HG02840 (cell line): ENCODE results near the gene FBXO17.

Experiments
- ATAC-seq: cut with Tn5 transposase; IDR thresholded peaks from one replicate; pipeline ENCODE4 v1.9.1; 2021; ENCODE audit warnings: mild to moderate bottlenecking, moderate library complexity, moderate number of reproducible peaks; ENCODE audit not compliant: unreplicated experiment, low FRiP score

The FBXO17 gene

DNA sequence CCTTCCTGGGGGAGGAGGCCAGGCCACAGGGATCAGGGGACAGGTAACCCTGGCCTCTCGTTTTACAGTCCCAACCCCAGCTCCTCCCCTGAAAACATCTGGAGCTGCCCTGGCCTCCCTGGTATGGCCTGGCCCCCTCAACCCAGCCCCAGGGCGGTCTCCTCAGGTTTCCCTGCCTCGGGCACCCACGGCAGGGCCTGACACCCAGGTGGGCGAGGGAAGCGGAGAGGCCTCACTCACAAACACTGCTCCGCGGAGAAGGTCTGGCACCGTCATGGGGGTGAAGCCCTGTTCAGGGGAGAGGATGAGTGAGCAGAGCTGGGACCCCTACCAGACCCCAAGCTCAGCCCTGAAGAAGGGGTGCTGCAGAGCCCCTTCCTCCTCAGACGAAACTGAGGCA lies 57.0 kb downstream of the FBXO17 start:
- no peak for ATAC-seq

DNA sequence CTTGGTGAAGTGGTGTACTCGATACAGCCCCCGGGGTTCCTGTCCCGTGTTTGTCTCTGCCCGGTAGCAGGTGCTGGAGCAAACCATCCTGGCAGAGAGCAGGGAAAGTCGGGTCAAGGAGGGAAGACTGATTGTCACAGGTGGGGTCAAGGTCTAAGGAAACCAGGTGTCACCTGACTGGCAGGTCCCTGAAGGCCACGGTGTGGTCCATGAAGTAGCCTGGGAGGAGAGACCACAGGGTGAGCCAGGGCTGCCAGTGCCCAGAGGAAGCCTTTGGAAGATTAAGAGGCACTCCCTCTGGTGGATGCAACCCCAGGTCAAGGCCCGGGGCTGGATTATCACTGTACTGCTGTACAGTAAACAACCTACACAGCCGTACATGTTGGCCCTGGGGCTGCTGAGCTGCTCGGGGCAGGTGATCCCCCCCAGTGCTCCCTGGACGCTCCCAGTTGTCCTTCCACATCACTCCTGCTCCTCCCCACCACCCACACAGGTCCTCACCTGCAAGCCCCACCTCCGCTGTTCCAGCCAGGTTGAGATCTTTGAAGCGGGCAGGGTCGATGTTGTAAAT lies 57.5 kb downstream of the FBXO17 start:
- no peak for ATAC-seq

DNA sequence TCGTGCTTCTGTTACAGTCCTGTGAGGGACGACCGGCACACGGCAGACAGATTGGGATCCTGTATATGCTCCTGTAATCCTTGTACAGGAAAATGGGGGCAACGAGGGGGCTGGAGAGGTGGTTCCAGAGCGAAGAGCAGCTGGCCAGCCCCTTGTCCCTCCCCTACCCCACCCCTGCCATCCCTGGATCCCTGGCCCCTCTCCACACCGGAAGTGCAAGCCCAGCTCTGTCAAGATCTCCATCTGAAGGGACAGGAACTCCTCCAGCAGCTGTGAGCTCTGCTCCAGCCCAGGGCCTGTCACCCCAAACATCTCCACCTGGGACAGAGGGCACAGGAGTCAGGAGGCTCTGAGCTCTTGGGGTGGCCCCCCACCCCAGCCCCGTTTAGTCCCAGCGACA lies 58.0 kb downstream of the FBXO17 start:
- no peak for ATAC-seq

DNA sequence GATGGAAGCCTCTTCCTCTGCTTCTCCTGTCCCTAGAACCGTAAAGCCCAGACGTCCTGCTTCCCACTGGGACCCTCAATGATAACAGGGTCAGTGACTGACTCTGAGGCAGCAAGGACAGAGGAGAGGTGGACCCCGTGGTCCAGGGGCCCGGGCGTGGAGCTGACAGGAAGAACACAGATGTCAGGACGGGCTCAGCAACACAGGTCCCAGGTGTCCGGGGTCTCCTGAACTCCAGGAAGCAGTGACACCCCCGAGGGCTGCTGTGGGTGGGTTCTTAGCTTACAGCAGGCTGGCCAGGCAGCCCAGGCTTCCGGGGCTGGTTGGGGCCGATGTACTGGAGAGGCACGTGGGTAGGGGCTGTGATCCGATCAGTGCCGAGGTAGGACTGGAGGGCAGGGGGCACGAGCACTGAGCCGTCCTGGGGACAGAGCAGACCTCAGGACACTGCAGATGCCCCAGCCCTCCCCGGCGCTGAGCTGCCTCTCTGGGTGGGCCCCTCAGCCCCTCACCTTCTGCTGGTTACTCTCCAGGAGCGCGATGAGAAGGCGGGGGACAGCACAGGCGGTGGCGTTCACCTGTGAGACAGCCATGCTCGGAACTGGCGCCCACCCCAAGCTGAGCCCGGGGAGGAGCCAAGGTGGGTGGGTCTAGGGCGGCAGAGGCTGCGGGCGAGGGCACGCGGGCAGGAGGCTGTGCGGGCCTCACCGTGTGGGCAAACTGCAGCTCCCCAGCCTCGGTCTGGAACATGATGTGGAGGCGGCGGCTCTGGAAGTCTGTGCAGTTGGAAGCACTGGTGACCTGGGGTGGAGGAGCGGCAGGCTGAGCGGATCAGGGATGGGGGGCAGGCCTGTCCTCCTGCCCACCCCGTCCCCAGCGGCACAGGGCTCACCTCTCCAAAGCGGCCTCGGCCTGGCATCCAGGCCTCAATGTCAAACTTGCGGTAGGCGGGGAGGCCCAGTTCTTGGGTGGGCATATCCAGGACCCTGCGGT lies 59.9 kb downstream of the FBXO17 start:
- ATAC-seq, result no peak

DNA sequence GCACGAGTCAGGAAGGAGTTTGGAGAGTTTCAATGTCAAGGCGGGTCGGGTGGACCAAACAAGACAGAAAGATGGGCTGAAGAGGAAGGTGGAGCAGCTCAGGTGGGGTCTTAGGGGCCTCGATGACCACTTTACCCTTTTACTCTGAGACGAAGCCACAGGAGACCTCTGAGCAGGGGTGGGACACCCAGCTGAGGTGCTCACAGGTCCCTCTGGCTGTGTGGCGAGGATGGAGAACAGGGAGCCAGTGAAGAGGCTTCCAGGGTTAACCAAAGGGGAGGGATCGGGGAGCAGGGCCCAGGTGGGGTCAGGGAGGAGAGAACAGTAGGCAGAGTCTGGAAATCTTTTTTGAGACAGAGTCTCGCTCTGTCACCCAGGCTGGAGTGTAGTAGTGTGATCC lies 61.6 kb downstream of the FBXO17 start:
- no peak for ATAC-seq

DNA sequence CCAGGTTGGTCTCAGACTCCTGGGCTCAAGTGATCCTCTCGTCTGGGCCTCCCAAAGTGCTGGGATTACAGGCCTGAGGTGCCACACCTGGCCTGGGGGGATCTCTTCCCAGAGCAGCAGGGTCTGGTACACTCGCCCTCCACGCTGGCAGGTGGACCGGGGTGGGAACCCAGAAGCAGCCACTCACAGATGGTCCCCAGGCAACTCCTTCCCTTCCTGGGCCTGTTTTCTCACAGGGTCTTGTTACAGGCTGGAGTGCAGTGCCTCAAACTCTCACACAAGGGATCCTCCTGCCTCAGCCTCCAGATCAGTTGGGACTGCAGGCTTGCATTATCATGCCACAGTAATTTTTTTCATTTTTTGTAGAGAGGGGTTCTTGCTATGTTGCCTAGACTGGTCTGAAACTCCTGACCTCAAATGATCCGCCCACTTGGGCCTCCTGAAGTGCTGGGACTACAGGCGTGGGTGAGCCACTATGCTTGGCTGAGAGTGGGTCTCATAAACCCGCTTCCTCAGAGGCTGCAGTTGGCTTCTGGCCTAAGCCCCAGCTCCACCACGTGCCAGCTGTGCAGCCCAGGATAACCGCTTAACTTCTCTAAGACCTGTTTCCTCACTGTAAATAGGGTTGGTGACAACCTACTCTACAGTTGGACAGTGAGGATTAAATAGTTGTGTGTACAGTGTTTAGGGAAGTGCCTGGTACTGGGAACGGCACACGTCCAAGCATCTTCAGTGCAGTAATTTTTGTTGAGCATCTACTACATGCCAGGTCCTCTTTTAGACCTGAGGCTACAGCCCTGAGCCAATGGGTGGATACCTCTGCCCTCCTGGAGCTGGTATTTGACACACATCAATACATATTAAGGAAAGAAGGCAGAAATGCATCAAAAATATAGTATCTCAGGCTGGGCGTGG lies 62.7 kb downstream of the FBXO17 start:
- ATAC-seq, result no peak

DNA sequence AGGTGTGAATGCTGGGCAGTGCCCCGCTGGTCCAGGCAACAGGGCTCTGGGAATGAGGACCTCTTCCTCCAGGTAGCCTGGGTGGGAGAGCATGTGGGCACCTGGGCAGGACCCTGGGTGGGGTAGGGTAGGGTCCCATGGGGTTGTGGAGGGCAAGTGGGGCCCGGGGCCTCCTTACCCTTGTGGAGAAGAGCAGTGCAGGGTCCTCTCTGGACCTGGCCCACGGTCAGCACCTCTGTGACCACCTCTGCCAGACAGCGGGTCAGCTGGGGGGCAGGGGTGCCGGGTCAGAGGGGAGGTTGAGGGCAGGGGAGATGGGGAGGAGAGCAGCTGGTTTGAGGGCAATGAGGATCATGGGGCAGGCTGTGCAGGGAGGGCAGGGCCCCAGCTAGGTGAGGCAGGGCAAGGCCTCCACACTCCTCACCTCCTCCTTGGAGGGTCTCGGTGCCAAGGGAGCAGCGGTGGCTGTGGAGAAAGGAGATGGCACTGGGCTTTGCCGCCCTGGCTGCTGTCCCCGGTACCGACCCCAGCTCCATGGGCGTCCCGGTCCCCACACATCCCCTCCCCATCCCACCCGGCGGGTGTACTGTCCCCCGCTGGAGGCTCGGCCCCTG lies 64.0 kb downstream of the FBXO17 start:
- no peak for ATAC-seq

DNA sequence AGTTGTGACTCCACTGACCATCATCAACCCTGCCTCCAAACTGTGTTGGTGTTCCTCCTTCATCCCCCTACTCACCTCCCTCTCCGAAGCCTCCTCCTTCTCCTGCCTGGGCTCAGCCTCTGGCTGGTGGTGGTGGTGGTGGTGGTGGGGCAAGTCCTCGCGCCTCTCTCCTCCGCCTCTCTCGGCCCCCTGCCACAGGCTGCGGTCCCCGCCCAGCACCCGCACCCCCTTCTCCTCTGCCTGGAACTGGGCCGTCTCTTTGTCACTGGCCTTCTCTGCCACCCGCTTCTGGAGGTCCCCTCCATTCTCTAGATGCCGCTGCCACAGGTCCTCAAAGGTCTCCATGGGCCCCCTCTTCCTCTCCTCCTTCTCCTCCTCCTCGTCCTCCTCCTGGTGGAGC lies 65.1 kb downstream of the FBXO17 start:
- ATAC-seq, result no peak

DNA sequence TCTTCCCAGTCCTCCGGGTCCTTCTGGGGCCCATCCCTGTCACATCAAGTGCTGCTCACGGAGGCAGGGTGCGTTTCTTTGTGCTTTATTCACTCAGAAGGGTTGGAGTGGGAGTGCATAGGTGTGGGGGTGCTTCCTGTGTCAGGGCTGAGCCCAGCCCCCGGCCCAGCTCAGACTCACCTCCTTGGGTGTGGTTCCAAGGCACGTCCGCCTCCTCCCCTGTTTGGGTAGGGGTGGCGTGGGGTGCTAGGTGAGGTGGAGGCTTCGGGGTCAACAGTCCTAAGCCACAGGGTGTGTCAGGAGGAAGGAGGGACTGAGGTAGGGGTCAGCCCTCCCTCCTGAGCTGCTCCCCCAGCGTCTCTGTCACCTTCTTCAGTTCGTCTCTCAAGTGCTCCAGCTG lies 66.6 kb downstream of the FBXO17 start:
- ATAC-seq, result no peak

DNA sequence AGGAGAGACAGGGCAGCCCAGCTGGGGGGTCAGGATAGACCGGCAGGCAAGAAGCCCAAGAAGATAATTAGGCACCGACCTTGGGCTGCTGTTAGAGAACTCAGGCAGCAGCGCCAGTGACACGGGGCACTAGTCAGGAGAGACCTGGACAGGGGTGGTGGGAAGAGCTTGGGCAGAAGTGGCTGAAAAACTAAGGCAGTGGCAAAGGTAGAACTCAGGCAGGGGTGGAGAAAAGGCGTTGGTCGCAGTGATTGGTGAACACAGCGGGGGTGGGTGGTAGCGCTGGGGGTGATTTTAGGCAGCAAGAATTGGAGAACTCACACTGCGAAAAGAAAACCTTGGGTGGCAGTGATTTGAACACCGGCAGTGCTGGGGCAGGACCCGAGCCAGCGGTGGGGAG lies 67.9 kb downstream of the FBXO17 start:
- no peak for ATAC-seq

DNA sequence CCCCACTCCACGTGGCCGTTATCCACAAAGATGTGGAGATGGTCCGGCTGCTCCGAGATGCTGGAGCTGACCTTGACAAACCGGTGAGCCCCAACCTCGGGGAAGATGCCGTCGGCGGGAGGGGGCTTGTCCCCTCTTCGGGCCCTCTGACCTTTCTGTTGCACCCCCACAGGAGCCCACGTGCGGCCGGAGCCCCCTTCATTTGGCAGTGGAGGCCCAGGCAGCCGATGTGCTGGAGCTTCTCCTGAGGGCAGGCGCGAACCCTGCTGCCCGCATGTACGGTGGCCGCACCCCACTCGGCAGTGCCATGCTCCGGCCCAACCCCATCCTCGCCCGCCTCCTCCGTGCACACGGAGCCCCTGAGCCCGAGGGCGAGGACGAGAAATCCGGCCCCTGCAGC lies 68.3 kb downstream of the FBXO17 start:
- ATAC-seq, result no peak

DNA sequence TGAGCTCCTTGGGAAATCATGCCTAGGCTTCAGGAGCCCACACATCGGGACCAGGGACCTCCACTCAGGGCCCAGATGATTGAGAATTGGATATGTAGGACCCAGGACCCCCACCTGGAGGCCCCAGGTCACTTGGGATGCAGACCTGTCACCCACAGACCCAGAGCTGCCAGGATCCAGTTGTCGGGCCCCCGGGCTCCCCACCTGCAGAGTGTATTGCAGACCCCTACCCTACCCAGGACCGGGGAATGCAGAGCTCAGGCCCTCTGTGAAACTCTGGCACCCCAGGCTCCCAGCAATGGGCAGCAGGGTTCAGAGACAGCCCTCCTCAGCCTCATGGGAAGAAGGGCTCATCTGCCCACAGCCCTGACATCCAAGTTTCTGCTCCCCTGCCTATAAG lies 69.9 kb downstream of the FBXO17 start:
- ATAC-seq, result no peak

DNA sequence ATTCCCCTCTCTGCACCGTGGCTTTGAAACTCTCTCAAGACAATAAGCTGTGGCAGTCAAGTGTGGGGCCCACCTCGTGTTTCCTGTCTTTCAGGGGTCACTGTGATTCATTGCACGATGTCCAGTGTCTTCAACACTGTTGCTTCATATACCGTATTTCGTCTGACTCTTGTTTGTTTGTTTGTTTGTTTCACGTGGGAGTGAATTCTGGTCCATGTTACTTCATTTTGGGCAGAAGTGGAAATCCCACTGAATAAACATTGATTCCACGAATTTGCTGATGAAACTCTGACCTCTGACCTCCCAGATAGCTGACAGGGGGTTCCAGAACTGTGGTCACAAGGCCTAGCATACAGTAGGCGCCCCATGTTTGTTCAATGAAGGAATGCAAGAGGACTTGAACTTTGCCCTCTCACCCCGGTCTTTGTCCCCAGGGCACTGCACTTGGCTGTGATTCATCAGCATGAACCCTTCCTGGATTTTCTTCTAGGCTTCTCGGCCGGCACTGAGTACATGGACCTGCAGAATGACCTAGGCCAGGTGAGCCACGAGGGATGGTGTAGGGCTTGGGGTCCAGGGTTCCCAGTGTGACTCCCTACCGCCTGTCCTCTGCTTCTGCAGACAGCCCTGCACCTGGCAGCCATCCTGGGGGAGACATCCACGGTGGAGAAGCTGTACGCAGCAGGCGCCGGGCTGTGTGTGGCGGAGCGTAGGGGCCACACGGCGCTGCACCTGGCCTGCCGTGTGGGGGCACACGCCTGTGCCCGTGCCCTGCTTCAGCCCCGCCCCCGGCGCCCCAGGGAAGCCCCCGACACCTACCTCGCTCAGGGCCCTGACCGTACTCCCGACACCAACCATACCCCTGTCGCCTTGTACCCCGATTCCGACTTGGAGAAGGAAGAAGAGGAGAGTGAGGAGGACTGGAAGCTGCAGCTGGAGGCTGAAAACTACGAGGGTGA lies 70.7 kb downstream of the FBXO17 start:
- no peak for ATAC-seq

DNA sequence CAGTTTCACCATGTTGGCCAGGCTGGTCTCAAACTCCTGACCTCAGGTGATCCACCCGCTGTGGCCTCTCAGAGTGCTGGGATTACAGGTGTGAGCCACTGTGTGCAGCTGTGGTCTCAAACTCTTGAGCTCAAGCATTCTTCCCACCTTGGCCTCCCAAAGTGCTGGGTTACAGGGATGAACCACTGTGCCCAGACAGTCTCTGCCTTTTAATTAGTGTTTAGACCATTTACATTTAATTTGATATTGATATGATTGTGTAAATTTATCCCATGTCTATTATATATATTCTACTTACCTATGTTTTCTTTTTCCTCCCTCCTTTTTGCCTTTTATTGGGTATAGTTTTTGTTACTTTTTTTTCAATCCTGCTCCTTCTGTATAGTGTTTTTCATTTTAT lies 73.9 kb downstream of the FBXO17 start:
- no peak for ATAC-seq

DNA sequence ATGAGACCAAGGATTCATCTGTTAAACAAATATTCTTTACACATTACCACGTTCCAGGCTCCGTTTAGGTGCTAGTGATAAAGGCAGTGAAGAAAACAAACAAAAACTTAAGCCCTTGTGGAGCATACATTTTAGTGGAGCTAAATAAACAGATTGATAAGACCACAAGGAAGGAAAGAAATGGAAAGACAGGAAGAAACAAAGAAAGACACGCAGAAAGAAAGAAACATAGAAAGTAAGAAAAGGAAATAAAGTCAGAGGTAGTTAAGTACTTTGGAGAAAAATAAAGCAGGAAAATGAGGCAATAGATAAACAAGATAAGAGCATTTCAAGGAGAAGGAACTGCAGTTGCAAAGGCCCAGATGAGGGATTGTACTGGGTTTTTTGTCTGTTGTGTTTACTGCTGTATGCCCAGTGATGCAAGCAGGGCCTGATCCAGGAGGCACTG lies 74.8 kb downstream of the FBXO17 start:
- no peak for ATAC-seq

DNA sequence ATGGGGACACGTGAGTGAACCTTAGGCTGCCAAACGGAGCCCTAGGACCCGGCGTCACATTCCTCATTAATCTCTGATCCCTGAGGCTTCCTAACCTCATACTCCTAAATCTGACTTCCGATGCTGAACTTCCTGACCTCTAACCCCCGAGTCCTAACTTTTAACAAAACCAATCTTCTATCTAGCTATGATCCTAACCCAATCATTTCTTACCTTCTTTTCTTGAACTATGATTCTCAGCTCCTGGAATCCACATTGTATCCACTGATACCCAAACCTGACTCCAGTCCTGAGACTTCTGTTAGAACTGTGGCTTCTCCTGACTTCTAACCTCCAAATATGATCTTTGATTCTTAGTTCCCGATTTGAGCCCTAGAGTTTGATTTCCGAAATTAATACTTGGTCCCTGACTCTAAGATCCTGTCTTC lies 75.3 kb downstream of the FBXO17 start:
- no peak for ATAC-seq

DNA sequence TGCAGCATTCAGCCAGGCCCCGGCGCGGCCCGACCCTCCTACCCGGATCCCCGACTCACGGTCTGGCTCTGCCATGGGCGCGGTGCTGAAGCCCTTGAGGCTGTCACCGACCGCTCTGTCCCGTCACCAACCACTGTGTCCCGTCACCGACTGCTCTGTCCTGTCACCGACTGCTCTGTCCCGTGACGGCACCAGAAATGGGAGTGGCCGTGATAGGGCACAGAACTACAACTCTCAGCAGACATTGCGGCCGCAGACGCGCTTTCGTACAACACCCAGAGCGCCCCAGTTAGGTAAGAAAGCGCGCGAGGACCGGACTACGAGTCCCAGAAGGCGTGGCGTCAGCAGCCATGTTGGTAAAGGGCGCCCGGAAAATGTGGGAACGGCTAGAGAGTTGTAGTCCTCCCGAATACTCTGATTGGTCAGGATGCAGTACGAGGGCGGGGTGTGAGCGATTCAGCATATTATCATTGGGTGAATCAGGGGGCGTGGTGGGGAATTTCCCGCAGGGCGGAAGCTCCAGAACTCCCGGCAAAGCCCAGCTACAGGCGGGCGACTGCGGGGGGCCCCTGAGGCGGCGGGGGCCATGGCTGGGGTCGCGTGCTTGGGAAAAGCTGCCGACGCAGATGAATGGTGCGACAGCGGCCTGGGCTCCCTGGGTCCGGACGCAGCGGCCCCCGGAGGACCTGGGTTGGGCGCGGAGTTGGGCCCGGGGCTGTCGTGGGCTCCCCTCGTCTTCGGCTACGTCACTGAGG lies 75.9 kb downstream of the FBXO17 start, which contains the start of the genes NFKBIB and SIRT2:
NFKBIB (plus strand) TSS at position 523 of the 755 bp plus-strand sequence; CDS start at position 587, 64 bp downstream.
SIRT2 (minus strand) TSS at position 172 of the 755 bp plus-strand sequence; CDS start at position 75, 97 bp downstream.
- peak; percentile 90 for ATAC-seq

DNA sequence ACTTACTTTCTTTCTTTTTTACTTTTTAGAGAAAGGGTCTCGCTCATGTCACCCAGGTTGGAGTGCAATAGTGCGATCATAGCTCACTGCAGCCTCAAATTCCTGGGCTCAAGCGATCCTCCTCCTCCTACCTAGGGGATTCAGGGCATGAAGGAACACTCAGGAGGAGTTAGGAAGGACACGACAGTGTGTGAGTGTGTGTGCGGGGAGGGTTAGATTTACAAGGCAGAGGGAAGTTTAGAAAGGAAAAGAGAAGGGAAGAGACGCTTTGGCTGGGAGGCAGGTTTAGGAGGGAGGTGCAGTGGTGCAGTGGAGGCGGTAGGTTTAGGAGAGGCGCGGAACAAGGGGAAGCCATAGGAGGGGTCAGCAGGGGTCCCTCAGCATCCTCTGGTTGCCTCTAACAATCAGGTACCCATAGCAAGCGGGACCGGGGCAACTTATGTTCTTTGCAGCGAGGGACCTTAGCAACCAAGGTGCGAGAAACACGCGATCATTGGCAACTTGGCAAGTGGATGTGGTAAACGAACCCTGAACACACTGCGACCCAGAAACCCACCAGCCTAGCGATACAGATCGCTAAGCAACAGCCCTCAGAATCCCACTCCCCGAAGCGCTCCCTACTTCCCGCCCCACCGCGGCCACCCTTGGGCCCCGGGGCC lies 76.6 kb downstream of the FBXO17 start:
- ATAC-seq, result no peak
